HEK293T (cell line): ENCODE results near the gene SLCO3A1.

ENCODE experiments used
- BHLHE40 ChIP-seq: fragments of 450-650 bp; IDR thresholded peaks from 2 replicates; pipeline ENCODE4 v1.6.1; 2016; ENCODE audit warnings: mild to moderate bottlenecking, moderate library complexity, borderline replicate concordance
- FOXA1 ChIP-seq: fragments of 450-650 bp; IDR thresholded peaks from 2 replicates; pipeline ENCODE4 v1.6.1; 2016; ENCODE audit warnings: mild to moderate bottlenecking
- FOXM1 ChIP-seq: fragments of 450-650 bp; IDR thresholded peaks from 2 replicates; pipeline ENCODE4 v1.6.1; 2017; ENCODE audit warnings: mild to moderate bottlenecking, borderline replicate concordance
- NFRKB ChIP-seq: fragments of 450-650 bp; IDR thresholded peaks from 2 replicates; pipeline ENCODE4 v1.6.1; 2016; ENCODE audit warnings: mild to moderate bottlenecking, moderate library complexity
- SP1 ChIP-seq: fragments of 450-650 bp; IDR thresholded peaks from 2 replicates; pipeline ENCODE4 v1.6.1; 2017
- TF ChIP-seq, protein P1 (sequence below): fragments of 450-650 bp; IDR thresholded peaks from 2 replicates; pipeline ENCODE4 v1.6.1; 2016

DNA sequence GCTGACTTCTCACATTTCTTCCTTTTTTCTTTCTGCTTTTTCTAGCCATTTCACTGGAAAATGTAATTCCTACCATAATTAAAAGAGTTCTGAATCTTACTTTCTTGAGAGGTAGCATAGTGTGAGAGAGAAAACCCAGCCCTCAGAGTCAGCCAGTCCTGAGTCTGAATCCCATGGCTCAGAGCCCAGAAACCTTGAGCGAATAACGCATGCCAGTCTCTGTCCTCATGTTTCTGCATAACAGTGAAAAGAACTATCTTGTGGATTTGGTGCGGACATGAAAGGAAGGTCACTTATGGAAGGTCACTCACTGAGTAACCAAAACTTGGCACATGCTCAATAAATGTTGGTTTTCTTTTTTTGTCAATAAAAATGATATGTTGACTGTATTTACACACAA, 29.3 kb upstream of the SLCO3A1 start:
- TF ChIP-seq BHLHE40 (no peak), FOXM1 (no peak), FOXA1 (no peak), NFRKB (no peak), SP1 (no peak)
- TF ChIP-seq, protein P1, sequence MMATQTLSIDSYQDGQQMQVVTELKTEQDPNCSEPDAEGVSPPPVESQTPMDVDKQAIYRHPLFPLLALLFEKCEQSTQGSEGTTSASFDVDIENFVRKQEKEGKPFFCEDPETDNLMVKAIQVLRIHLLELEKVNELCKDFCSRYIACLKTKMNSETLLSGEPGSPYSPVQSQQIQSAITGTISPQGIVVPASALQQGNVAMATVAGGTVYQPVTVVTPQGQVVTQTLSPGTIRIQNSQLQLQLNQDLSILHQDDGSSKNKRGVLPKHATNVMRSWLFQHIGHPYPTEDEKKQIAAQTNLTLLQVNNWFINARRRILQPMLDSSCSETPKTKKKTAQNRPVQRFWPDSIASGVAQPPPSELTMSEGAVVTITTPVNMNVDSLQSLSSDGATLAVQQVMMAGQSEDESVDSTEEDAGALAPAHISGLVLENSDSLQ, result no peak
